Liver (tissue), 9 donors: Measurements from ENCODE around the gene GALNT4. TPM values are rescaled to one million over a fixed set of nuclear protein-coding genes. Genes with fewer than 3 reads are reported as not detected.

Experiments used
- DNase-seq: peaks from one replicate; pipeline ENCODE4 v3.0.0-alpha.2; 2017; ENCODE audit warnings: low spot score
- H3K27ac ChIP-seq, 2 donors: one replicate each; pipeline ENCODE4 v1.7.0; 2013; ENCODE audit warnings: inconsistent platforms in 2 of 2, low read length in 2 of 2, control low read depth in 1 of 2, low read depth in 1 of 2, mild to moderate bottlenecking in 1 of 2
- H3K27me3 ChIP-seq, 4 donors: one replicate each; pipeline versions ENCODE4 v1.6.1 to v1.7.0; 2013; ENCODE audit warnings: low read length in 3 of 4, inconsistent platforms in 1 of 4, mild to moderate bottlenecking in 1 of 4, moderate library complexity in 1 of 4; ENCODE audit not compliant: control insufficient read depth in 4 of 4, insufficient read depth in 4 of 4
- H3K36me3 ChIP-seq, 4 donors: one replicate each; pipeline versions ENCODE4 v1.6.1 to v1.7.0; 2013; ENCODE audit warnings: low read length in 3 of 4, mild to moderate bottlenecking in 3 of 4, low read depth in 1 of 4, moderate library complexity in 1 of 4; ENCODE audit not compliant: control insufficient read depth in 4 of 4, insufficient read depth in 3 of 4
- H3K4me1 ChIP-seq, 4 donors: one replicate each; pipeline versions ENCODE4 v1.6.1 to v1.7.0; 2013; ENCODE audit warnings: low read length in 3 of 4, mild to moderate bottlenecking in 3 of 4, moderate library complexity in 1 of 4; ENCODE audit not compliant: control insufficient read depth in 4 of 4, insufficient read depth in 4 of 4
- H3K4me3 ChIP-seq, 3 donors: one replicate each; pipeline versions ENCODE4 v1.6.1 to v1.7.0; 2013; ENCODE audit warnings: low read length in 3 of 3, control low read depth in 1 of 3, low read depth in 1 of 3, mild to moderate bottlenecking in 1 of 3
- H3K9ac ChIP-seq, 2 donors: one replicate each; pipeline ENCODE4 v1.7.0; 2013; ENCODE audit warnings: low read length in 2 of 2, mild to moderate bottlenecking in 2 of 2, moderate library complexity in 2 of 2, control low read depth in 1 of 2, low read depth in 1 of 2
- H3K9me3 ChIP-seq, 4 donors: one replicate each; pipeline versions ENCODE4 v1.6.1 to v1.7.0; 2013; ENCODE audit warnings: low read length in 3 of 4; ENCODE audit not compliant: control insufficient read depth in 4 of 4
- EGR1 ChIP-seq, 2 donors: IDR thresholded peaks; 2 replicates each; pipeline ENCODE4 v1.6.1; 2016 to 2018; ENCODE audit warnings: antibody characterized with exemption in 2 of 2, low read depth in 2 of 2
- FOXA1 ChIP-seq: IDR thresholded peaks from 2 replicates; pipeline ENCODE4 v1.6.1; 2016; ENCODE audit warnings: antibody characterized with exemption
- FOXA2 ChIP-seq: IDR thresholded peaks from 2 replicates; pipeline ENCODE4 v1.6.1; 2016; ENCODE audit warnings: antibody characterized with exemption
- GABPA ChIP-seq, 2 donors: IDR thresholded peaks in 1 of 2; conservative IDR thresholded peaks in 1 of 2; 2 replicates each; pipeline ENCODE4 v1.6.1; 2016; ENCODE audit warnings: antibody characterized with exemption in 2 of 2, mild to moderate bottlenecking in 1 of 2, moderate library complexity in 1 of 2
- HNF4A ChIP-seq, 2 donors: conservative IDR thresholded peaks; 2 replicates each; pipeline ENCODE4 v1.6.1; 2016; ENCODE audit warnings: antibody characterized with exemption in 2 of 2, mild to moderate bottlenecking in 2 of 2
- HNF4G ChIP-seq: IDR thresholded peaks from 2 replicates; pipeline ENCODE4 v1.6.1; 2016; ENCODE audit warnings: antibody characterized with exemption
- JUND ChIP-seq, 2 donors: IDR thresholded peaks; 2 replicates each; pipeline ENCODE4 v1.6.1; 2016; ENCODE audit warnings: antibody characterized with exemption in 2 of 2
- NR2F2 ChIP-seq: IDR thresholded peaks from 2 replicates; pipeline ENCODE4 v1.6.1; 2016; ENCODE audit warnings: antibody characterized with exemption
- RAD21 ChIP-seq, 2 donors: IDR thresholded peaks; 2 replicates each; pipeline ENCODE4 v1.6.1; 2016; ENCODE audit warnings: antibody characterized with exemption in 2 of 2, mild to moderate bottlenecking in 2 of 2
- RXRA ChIP-seq, 2 donors: IDR thresholded peaks; 2 replicates each; pipeline ENCODE4 v1.6.1; 2017 to 2018; ENCODE audit warnings: antibody characterized with exemption in 2 of 2, mild to moderate bottlenecking in 1 of 2
- SP1 ChIP-seq: IDR thresholded peaks from 2 replicates; pipeline ENCODE4 v1.6.1; 2018; ENCODE audit warnings: antibody characterized with exemption, mild to moderate bottlenecking
- TAF1 ChIP-seq: conservative IDR thresholded peaks from 2 replicates; pipeline ENCODE4 v1.6.1; 2016; ENCODE audit warnings: antibody characterized with exemption, mild to moderate bottlenecking
- YY1 ChIP-seq: IDR thresholded peaks from 2 replicates; pipeline ENCODE4 v1.6.1; 2016; ENCODE audit warnings: antibody characterized with exemption, mild to moderate bottlenecking
- WGBS: extraction: QIAGEN DNeasy Blood & Tissue Kit; methylation state at CpG from one replicate; pipeline ENCODE4 v1.1.7; 2013; 5-methylcytosine and 5-hydroxymethylcytosine counted together
- polyA plus RNA-seq, 2 donors: library from polyadenylated mRNA; stranded (reverse) in 1 of 2; unstranded in 1 of 2; fragments of 200-250 nt in 1 of 2; fragments of >200 nt in 1 of 2; fragmentation: Nextera tagmentation in 1 of 2; extraction: Ambion mirVana in 1 of 2; gene quantifications; one replicate each; pipeline versions ENCODE4 v1.2.1 to v1.2.3, GENCODE V29; 2013 to 2015
- total RNA-seq, 2 donors: library from RNA; depleted of rRNA; stranded (reverse); fragments of >200 nt; gene quantifications; one replicate each; pipeline ENCODE4 v1.2.3, GENCODE V29; 2014
- TF ChIP-seq, protein P1 (sequence below): IDR thresholded peaks from 2 replicates; pipeline ENCODE4 v1.6.1; 2016; ENCODE audit warnings: antibody characterized with exemption
- TF ChIP-seq, protein P2 (sequence below): fragments of 150-350 bp; IDR thresholded peaks from 2 replicates; pipeline ENCODE4 v1.5.1; 2017; ENCODE audit warnings: improper control_type of control experiment, low read depth, low read length; ENCODE audit not compliant: missing input control
- TF ChIP-seq, protein P3 (sequence below): IDR thresholded peaks from 2 replicates; pipeline ENCODE4 v1.6.1; 2016; ENCODE audit warnings: antibody characterized with exemption
- TF ChIP-seq, protein P4 (sequence below): IDR thresholded peaks from 2 replicates; pipeline ENCODE4 v1.6.1; 2016; ENCODE audit warnings: antibody characterized with exemption, mild to moderate bottlenecking
- donor health status: healthy.
- donor health status: healthy.
- donor health status: healthy.
- donor health status: healthy.
- donor health status: healthy.

Gene GALNT4
- total and polyA plus RNA-seq, 4 donors: 1.7 to 17.1 (median 5.7) TPM

DNA sequence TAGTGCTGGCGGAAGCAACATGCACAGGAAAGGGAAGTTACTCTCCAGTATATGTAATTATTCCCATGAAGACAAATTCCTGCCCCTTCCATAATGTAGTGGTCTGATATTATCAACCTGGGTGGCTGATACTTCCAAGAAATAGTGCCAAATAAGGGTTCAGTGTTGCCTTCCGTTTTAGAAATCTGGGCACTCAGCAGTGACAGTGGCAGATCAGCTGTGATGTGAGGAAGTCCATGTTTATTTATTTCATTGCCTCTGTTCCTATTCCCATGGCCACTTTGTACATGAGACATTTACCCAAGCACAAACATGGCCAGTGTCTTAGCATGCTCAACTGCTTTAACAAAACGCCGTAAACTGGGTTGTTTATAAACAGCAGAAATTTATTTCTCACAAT lies 21.6 kb upstream of the GALNT4 start:
- Histone ChIP-seq H3K4me3 (no peak overlapping the region), H3K9me3 (no peaks in the 10 kb centered on the region), H3K36me3 (no peaks in the 10 kb centered on the region), H3K4me1 (peaks cover 0 to 14% (median 9%) of the 10 kb centered on the region in 4 donors), H3K27ac (no peak overlapping the region), H3K9ac (no peak overlapping the region), H3K27me3 (no peaks in the 10 kb centered on the region)
- TF ChIP-seq HNF4G: no peak
- TF ChIP-seq TAF1: no peak
- TF ChIP-seq JUND (IDR thresholded peaks at IDR 0.05): no peak
- no peak for TF ChIP-seq SP1
- TF ChIP-seq NR2F2: no peak
- TF ChIP-seq, protein P1, sequence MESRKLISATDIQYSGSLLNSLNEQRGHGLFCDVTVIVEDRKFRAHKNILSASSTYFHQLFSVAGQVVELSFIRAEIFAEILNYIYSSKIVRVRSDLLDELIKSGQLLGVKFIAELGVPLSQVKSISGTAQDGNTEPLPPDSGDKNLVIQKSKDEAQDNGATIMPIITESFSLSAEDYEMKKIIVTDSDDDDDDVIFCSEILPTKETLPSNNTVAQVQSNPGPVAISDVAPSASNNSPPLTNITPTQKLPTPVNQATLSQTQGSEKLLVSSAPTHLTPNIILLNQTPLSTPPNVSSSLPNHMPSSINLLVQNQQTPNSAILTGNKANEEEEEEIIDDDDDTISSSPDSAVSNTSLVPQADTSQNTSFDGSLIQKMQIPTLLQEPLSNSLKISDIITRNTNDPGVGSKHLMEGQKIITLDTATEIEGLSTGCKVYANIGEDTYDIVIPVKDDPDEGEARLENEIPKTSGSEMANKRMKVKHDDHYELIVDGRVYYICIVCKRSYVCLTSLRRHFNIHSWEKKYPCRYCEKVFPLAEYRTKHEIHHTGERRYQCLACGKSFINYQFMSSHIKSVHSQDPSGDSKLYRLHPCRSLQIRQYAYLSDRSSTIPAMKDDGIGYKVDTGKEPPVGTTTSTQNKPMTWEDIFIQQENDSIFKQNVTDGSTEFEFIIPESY: no peak
- TF ChIP-seq RAD21 (IDR thresholded peaks at IDR 0.05): no peak
- no peak for TF ChIP-seq GABPA (IDR thresholded peaks at IDR 0.05 in 1 of 2, conservative IDR thresholded peaks at IDR 0.05 in 1 of 2)
- DNase-seq: no peak
- 88% methylated on average over 4 of the region's 4 CpGs for WGBS

DNA sequence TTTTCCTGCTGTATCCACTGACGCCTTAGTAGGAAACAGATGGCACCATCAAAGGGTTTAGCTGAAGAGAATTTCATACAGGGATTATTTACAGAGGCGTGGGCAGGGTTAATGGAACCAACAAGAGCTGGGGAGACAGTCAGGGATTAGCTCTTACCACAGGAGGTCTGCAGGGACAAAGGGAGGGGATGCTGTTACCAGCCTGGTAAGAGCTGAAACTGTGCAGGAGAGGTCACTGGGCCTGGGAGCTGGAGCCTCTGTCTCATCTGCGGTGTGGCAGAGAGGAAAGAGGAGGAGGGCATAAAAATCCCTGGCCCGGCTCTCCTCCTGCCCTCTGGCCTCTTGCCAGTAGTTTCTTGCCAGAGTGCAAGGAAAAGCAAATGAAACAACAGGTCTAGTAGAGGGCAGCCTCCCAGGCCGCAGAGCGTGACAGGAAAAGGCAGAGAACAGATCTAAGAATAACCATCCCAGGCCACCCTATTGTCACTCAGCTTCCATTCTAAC lies 20.1 kb upstream of the GALNT4 start:
- Histone ChIP-seq H3K9me3 (no peaks in the 10 kb centered on the region), H3K9ac (peak overlapping the region in 1 of 2 donors; percentile 26), H3K4me1 (peaks cover 0 to 14% (median 9%) of the 10 kb centered on the region in 4 donors), H3K27ac (no peak overlapping the region), H3K4me3 (no peak overlapping the region), H3K27me3 (no peaks in the 10 kb centered on the region), H3K36me3 (no peaks in the 10 kb centered on the region)
- WGBS: 27% methylated on average over 6 of the region's 6 CpGs
- no peak for TF ChIP-seq JUND (IDR thresholded peaks at IDR 0.05)
- peak; percentile 36 to 39 for TF ChIP-seq HNF4A (conservative IDR thresholded peaks at IDR 0.05)
- no peak for TF ChIP-seq TAF1
- peak; percentile 51 for TF ChIP-seq NR2F2
- TF ChIP-seq SP1: no peak
- peak; percentile 57 to 71 for TF ChIP-seq RAD21 (IDR thresholded peaks at IDR 0.05)
- peak; percentile 49 for TF ChIP-seq RXRA (IDR thresholded peaks at IDR 0.05)
- no peak for DNase-seq

DNA sequence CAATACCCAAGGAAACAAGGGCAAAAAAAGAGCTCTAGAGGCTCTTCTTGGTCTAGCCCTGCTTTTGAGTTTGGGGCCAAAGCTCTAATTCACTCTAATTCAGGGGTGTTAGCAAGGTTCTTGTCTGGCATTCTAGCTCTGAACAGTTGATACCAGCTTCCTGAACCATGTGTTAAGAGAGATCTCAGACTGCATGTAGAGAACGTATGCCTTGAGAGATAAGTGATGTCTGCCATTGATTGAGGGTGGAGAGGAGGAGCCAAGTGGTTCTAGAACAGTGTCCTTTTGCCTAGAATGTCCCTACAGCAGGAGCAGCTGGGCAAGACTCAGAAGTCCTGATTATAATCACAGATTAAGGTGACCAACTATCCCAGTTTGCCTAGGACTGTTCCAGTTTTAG lies 19.4 kb upstream of the GALNT4 start:
- 91% methylated on average over 1 of the region's 1 CpG for WGBS
- DNase-seq: no peak
- H3K4me1 ChIP-seq: peaks cover 0 to 14% (median 9%) of the 10 kb centered on the region in 4 donors
- TF ChIP-seq, protein P1: no peak
- no peak for TF ChIP-seq FOXA2
- TF ChIP-seq HNF4G: no peak
- no peak for TF ChIP-seq TAF1
- TF ChIP-seq, protein P2, sequence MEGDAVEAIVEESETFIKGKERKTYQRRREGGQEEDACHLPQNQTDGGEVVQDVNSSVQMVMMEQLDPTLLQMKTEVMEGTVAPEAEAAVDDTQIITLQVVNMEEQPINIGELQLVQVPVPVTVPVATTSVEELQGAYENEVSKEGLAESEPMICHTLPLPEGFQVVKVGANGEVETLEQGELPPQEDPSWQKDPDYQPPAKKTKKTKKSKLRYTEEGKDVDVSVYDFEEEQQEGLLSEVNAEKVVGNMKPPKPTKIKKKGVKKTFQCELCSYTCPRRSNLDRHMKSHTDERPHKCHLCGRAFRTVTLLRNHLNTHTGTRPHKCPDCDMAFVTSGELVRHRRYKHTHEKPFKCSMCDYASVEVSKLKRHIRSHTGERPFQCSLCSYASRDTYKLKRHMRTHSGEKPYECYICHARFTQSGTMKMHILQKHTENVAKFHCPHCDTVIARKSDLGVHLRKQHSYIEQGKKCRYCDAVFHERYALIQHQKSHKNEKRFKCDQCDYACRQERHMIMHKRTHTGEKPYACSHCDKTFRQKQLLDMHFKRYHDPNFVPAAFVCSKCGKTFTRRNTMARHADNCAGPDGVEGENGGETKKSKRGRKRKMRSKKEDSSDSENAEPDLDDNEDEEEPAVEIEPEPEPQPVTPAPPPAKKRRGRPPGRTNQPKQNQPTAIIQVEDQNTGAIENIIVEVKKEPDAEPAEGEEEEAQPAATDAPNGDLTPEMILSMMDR: no peak
- TF ChIP-seq YY1: no peak
- TF ChIP-seq NR2F2: no peak
- no peak for TF ChIP-seq RAD21 (IDR thresholded peaks at IDR 0.05)
- TF ChIP-seq FOXA1: no peak
- no peak for TF ChIP-seq RXRA (IDR thresholded peaks at IDR 0.05)
- TF ChIP-seq, protein P3, sequence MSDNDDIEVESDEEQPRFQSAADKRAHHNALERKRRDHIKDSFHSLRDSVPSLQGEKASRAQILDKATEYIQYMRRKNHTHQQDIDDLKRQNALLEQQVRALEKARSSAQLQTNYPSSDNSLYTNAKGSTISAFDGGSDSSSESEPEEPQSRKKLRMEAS: no peak
- no peak for TF ChIP-seq JUND (IDR thresholded peaks at IDR 0.05)
- TF ChIP-seq SP1: no peak
- TF ChIP-seq HNF4A (conservative IDR thresholded peaks at IDR 0.05): no peak
- TF ChIP-seq EGR1 (IDR thresholded peaks at IDR 0.05; ENCODE audit: low read depth in 2 of 2): no peak
- TF ChIP-seq, protein P4, sequence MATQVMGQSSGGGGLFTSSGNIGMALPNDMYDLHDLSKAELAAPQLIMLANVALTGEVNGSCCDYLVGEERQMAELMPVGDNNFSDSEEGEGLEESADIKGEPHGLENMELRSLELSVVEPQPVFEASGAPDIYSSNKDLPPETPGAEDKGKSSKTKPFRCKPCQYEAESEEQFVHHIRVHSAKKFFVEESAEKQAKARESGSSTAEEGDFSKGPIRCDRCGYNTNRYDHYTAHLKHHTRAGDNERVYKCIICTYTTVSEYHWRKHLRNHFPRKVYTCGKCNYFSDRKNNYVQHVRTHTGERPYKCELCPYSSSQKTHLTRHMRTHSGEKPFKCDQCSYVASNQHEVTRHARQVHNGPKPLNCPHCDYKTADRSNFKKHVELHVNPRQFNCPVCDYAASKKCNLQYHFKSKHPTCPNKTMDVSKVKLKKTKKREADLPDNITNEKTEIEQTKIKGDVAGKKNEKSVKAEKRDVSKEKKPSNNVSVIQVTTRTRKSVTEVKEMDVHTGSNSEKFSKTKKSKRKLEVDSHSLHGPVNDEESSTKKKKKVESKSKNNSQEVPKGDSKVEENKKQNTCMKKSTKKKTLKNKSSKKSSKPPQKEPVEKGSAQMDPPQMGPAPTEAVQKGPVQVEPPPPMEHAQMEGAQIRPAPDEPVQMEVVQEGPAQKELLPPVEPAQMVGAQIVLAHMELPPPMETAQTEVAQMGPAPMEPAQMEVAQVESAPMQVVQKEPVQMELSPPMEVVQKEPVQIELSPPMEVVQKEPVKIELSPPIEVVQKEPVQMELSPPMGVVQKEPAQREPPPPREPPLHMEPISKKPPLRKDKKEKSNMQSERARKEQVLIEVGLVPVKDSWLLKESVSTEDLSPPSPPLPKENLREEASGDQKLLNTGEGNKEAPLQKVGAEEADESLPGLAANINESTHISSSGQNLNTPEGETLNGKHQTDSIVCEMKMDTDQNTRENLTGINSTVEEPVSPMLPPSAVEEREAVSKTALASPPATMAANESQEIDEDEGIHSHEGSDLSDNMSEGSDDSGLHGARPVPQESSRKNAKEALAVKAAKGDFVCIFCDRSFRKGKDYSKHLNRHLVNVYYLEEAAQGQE: no peak
- no peak for TF ChIP-seq GABPA (IDR thresholded peaks at IDR 0.05 in 1 of 2, conservative IDR thresholded peaks at IDR 0.05 in 1 of 2)

More for the DNA sequence above, 19.4 kb upstream of the GALNT4 start:
- Histone ChIP-seq H3K36me3 (no peaks in the 10 kb centered on the region), H3K27ac (no peak overlapping the region), H3K9me3 (no peaks in the 10 kb centered on the region), H3K9ac (no peak overlapping the region), H3K4me3 (no peak overlapping the region), H3K27me3 (no peaks in the 10 kb centered on the region)
